Stomach smooth muscle (tissue), 2 donors: Measurements from ENCODE around the gene TAS1R3.

ENCODE experiments used
- H3K27ac ChIP-seq: one replicate; pipeline ENCODE4 v1.7.0; 2013; ENCODE audit warnings: mild to moderate bottlenecking, low read length, inconsistent platforms
- H3K27me3 ChIP-seq, 2 donors: one replicate each; pipeline ENCODE4 v1.7.0; 2013; ENCODE audit warnings: low read length in 2 of 2; ENCODE audit not compliant: insufficient read depth in 2 of 2, control insufficient read depth in 1 of 2
- H3K36me3 ChIP-seq, 2 donors: one replicate each; pipeline ENCODE4 v1.7.0; 2013; ENCODE audit warnings: low read length in 2 of 2; ENCODE audit not compliant: control insufficient read depth in 2 of 2, insufficient read depth in 2 of 2
- H3K4me1 ChIP-seq: one replicate; pipeline ENCODE4 v1.7.0; 2013; ENCODE audit warnings: low read length; ENCODE audit not compliant: control insufficient read depth, insufficient read depth
- H3K4me3 ChIP-seq, 2 donors: one replicate each; pipeline ENCODE4 v1.7.0; 2013; ENCODE audit warnings: low read length in 2 of 2
- H3K9ac ChIP-seq, 2 donors: one replicate each; pipeline ENCODE4 v1.7.0; 2013; ENCODE audit warnings: low read length in 2 of 2, mild to moderate bottlenecking in 1 of 2
- H3K9me3 ChIP-seq, 2 donors: one replicate each; pipeline ENCODE4 v1.7.0; 2013; ENCODE audit warnings: low read length in 2 of 2; ENCODE audit not compliant: control insufficient read depth in 2 of 2
- donor health status: healthy.
- donor health status: Pancreatic carcinoma.

The TAS1R3 gene

DNA sequence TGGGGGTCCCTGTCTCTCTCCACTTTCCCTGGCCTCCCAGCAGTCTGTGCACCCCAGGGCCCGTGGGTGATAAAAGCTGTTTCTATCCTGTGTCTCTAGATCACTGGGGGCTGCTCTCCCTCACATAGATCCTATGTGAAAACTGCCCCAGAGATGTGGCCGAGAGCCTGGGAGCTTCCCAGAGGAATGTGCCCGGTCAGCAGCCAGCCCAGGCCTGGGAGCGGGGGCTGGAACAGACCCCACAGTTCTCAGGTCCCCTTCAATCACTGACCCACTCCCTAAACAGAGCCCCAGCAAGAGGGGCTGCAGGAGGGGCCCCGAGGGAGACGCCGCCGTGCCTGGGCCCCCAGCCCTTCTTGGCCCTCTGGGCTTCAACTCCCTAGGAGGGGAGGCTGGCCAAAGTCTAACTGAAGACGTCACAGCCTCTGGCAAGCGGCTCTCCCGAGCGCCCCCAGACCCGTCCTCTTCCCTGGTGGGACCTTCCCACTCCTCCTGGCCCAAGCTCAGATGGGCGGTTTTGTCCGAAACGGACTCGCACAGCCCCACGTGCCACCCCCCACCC, 26.9 kb downstream of the TAS1R3 start:
- Histone ChIP-seq H3K9me3 (no peaks in the 10 kb centered on the region), H3K4me1 (peaks cover 62% of the 10 kb centered on the region), H3K36me3 (no peaks in the 10 kb centered on the region), H3K9ac (peak overlapping the region; percentile 57 to 80), H3K4me3 (peak overlapping the region; percentile 72 to 78), H3K27ac (peak overlapping the region; percentile 87), H3K27me3 (no peaks in the 10 kb centered on the region)

DNA sequence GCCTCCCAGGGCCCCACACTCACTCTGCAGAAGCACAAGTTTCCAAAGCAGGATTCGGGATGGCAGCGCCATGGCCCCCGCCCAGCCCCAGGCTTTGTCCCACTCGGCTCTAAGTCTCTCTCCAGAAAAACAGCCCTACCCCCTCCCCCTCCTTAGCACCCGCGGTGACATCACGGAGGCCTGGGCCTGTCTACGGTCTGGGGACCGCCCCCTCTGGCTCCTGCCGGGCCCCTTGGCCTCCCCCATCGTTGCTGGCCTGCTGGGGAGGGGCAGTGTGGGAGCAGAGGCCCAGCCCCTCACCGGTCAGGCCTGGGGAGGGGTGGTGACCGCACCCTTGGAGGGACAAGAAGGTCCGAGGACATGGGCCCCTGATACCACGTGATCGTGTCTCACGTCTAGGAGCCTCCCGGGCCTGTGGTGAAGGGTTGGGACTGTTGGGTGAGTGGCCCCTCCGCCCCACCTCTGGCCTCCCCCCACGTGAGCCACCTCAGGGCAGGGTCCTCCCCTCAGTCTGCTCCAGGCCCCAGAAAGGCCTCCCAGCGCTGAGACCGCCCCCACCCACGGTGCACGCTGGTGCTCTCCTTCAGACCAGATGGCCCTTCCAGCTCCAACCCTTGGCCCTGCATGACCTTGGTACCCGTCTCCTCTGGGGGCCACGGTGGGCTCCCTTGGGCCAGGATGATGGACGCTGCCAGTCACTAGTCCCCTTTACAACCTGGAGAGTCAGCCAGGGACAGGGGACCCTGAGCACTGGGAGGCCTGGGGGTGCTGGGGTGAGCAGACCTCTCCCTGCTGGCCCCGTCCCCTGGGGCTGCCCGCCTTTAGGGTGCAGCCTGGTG, 27.6 kb downstream of the TAS1R3 start, which contains the start of gene MXRA8:
MXRA8 (minus strand) TSS at position 123 of the 839 bp plus-strand sequence; CDS start at position 72, 51 bp downstream.
- Histone ChIP-seq H3K36me3 (no peaks in the 10 kb centered on the region), H3K4me3 (peak within 1 kb of the TSS; percentile 72 to 78), H3K9me3 (no peaks in the 10 kb centered on the region), H3K27ac (peak within 1 kb of the TSS; percentile 87), H3K27me3 (no peaks in the 10 kb centered on the region), H3K9ac (peak within 1 kb of the TSS; percentile 57 to 80), H3K4me1 (peaks cover 55% of the 10 kb centered on the region)

DNA sequence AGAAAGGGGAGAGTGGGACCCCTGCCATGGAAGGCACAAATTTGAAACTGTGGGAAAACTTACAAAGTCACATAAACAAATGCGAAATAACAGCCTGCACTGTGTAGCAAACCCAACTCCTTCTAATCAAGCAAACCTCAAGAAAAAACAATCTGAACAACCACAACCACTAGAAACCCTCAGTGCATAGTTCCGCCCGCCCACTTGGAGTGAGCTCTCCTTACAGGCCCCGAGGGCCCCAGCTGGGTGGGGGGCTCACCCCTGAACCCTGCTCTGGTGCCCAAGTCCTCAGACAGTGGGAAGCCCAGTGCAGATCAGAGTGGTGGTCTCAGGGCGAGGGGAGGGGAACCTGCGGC, 28.2 kb downstream of the TAS1R3 start:
- no peaks in the 10 kb centered on the region for H3K36me3 ChIP-seq
- H3K9ac ChIP-seq, result no peak overlapping the region
- no peaks in the 10 kb centered on the region for H3K27me3 ChIP-seq
- H3K4me1 ChIP-seq, result peaks cover 50% of the 10 kb centered on the region
- peak overlapping the region; percentile 87 for H3K27ac ChIP-seq
- peak overlapping the region in 1 of 2 donors; percentile 78 for H3K4me3 ChIP-seq
- H3K9me3 ChIP-seq, result no peaks in the 10 kb centered on the region

DNA sequence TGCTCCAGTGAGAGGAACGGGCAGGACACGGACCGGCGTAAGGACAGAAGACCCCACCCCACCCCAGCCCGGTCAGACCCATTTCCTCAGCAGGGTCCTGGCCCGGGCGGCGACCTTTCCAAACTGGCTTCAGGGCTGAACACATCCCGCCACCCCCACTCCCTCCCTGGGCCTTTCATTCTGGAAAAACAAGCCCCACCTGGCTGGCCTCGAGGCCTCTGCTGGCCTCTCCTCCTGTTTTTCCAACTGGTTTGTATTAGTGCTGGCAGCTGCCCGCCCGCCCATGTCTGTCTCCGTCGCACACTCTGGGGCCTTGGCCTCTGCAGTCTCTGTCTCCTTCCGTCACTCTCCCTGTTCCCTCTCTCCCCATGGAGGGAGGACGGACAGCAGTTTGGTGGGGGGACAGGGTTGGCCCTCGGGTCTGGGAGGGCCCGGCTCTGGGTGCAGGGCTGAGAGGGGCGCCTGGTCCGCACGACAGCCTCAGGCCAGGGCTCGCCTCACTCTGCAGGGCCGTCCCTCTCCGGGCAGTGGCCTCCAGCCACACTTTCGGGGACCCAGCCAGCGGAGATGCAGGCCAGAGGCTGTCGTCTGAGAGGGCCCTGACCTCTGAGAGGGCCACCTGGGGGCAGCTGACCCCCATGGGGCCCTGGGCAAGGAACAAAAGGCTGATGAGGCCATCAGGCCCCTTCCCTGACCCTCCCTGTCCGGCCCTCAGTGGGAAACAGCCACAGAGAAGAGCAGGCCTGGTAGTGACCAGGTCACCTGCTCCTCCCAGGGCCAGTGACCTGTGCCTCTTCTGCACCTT, 28.8 kb downstream of the TAS1R3 start:
- Histone ChIP-seq H3K27ac (peak overlapping the region; percentile 87), H3K9me3 (no peaks in the 10 kb centered on the region), H3K4me3 (no peak overlapping the region), H3K36me3 (no peaks in the 10 kb centered on the region), H3K9ac (peak overlapping the region in 1 of 2 donors; percentile 15), H3K27me3 (no peaks in the 10 kb centered on the region), H3K4me1 (peaks cover 44% of the 10 kb centered on the region)

DNA sequence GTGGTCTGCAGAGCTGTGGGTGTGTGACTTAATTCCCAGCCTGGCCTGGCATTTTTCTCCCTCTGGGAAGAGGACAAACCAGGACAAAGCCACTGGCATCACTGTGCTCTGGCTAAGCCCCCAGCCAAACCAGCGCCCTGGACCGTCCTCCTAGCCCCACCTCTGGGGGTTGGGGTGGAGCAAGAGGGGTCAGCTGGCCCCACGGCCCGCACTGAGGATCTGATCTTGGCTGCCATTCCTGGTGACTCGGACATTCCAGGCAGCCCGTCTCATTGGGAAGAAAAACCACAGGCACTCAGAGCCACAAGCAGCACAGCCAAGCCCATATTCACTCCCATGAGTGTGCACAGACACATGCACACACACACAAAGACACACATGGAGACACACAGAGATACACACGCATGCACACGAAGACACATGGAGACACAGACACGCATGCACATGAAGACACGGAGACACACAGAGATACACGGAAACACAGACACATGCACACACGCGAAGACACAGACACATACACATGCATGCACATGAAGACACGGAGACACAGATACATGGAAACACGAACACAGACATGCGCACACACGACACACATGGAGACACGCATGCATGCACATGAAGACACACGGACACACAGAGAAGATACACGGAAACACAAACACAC, 29.6 kb downstream of the TAS1R3 start:
- no peaks in the 10 kb centered on the region for H3K36me3 ChIP-seq
- no peak overlapping the region for H3K9ac ChIP-seq
- H3K27me3 ChIP-seq, result no peaks in the 10 kb centered on the region
- H3K4me3 ChIP-seq, result peak overlapping the region in 1 of 2 donors; percentile 22
- peak overlapping the region; percentile 46 for H3K27ac ChIP-seq
- no peaks in the 10 kb centered on the region for H3K9me3 ChIP-seq
- H3K4me1 ChIP-seq, result peaks cover 41% of the 10 kb centered on the region

DNA sequence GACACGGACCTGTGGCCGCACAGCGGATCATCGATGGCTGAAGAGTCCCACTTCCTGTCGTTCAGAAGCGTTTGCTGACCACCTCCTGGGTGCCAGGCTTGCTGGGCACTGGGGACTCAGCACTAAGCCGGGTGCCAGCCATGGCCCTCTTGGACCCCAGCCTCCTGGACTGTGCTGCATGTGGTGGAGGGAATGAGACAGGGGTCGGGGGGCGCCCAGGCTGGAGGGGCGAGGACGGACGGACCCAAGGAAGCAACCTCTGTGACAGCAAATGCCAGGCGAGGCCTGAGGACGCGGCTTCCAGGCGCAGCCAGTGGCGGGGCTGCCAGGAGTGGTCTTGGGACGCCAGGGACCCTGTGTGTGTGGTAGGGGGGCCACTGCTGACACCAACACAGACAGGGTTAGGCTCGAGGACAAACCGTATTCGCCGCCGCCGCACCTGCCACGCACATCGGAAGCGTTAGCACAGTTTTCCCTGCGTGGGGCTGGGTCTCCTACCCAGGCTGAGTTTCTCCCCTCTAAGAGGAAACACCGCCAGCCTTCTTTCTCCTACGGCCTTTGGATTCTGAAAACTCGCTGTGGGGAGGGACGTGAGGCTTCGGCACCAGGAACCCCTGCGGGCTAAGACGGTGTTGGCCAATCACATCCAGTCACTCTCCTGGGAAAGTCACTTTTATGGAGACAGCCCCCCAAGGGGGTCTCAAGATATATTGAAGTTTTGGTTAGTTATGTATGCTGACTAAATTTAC, 30.3 kb downstream of the TAS1R3 start:
- no peaks in the 10 kb centered on the region for H3K9me3 ChIP-seq
- peaks cover 38% of the 10 kb centered on the region for H3K4me1 ChIP-seq
- H3K9ac ChIP-seq, result no peak overlapping the region
- H3K27ac ChIP-seq, result peak overlapping the region; percentile 31
- no peaks in the 10 kb centered on the region for H3K36me3 ChIP-seq
- no peak overlapping the region for H3K4me3 ChIP-seq
- no peaks in the 10 kb centered on the region for H3K27me3 ChIP-seq

DNA sequence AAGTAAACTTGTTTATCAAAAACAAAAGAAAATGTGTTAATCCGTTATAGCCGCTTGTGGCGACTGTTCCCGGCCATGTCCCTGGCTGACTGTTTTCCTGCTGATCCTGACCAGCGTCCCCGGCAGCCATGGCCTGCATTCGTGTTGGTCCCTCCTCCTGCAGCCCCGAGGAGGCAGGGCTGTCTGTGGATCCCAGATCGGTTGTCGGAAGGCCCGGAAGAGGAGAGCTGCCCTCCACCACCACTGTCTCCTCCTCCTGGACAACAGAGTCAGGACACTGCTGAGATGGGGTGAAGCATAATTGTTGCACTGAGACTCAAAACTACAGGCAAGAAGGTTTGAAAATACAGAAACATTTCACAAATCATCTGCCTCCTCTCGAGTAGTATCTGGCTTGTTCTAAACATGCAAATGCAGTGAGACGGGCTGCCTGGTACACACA, 30.9 kb downstream of the TAS1R3 start:
- Histone ChIP-seq H3K4me3 (peak overlapping the region in 1 of 2 donors; percentile 15), H3K9ac (no peak overlapping the region), H3K27ac (peak overlapping the region; percentile 31), H3K4me1 (peaks cover 35% of the 10 kb centered on the region), H3K36me3 (no peaks in the 10 kb centered on the region), H3K9me3 (no peaks in the 10 kb centered on the region), H3K27me3 (no peaks in the 10 kb centered on the region)

DNA sequence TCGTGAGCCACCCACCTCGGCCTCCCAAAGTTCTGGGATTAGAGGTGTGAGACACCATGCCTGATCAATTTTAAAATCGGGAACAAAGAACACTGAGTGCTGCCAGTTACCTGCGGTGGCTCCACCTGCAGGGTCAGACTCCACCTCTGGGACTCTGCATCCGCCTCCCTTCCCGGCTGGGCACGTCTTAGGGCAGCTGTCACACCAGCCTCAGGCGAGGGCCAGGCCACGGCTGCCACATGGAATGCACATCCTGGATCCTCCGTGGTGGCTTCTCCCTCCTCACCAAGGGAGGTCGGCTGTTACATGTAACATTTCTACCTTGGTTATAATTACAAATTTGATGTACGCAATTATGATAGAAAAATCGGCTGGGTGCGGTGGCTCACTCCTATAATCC, 33.2 kb downstream of the TAS1R3 start:
- Histone ChIP-seq H3K4me1 (peaks cover 23% of the 10 kb centered on the region), H3K9me3 (no peaks in the 10 kb centered on the region), H3K4me3 (no peak overlapping the region), H3K36me3 (no peaks in the 10 kb centered on the region), H3K27me3 (no peaks in the 10 kb centered on the region), H3K9ac (no peak overlapping the region), H3K27ac (no peak overlapping the region)

DNA sequence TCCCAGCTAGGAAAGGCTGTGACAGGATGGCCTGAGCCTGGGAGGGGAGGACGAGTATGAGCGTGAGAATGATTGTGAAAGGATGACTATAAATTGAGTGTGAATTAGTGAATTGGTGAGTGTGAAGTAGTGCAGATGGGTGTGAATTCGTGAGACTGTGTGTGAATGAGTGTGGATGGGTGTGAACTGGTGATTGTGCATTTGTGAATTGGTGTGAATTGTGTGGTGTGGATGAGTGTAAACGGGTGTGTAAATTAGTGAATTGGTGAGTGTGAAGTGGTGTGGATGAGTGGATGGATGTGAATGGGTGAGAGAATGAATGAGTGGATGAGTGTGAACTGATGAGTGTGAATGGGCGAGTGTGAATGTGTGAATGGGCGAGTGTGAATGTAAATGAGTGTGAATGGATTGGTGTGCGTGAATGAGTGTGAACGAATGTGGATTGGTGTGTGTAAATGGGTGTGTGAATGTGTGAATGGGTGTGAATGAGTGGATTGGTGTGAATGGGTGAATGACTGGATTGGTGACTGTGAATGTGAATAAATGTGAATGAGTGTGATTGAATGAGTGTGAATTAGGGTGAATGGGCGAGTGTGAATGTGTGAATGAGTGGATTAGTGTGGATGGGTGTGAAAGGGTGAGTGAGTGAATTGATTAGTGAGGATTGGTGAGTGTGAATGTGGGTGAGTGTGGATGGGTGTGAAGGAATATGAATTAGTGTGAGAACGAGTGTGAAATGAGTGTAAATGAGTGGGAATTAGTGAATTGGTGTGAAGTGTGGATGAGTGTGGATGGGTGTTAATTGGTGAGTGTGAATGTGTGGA, 35.0 kb downstream of the TAS1R3 start:
- no peaks in the 10 kb centered on the region for H3K36me3 ChIP-seq

More for the DNA sequence above, 35.0 kb downstream of the TAS1R3 start:
- no peaks in the 10 kb centered on the region for H3K9me3 ChIP-seq
- H3K27me3 ChIP-seq, result no peaks in the 10 kb centered on the region
- H3K27ac ChIP-seq, result no peak overlapping the region
- no peak overlapping the region for H3K4me3 ChIP-seq
- H3K4me1 ChIP-seq, result peaks cover 10% of the 10 kb centered on the region
- H3K9ac ChIP-seq, result no peak overlapping the region
